Sigmoid colon (tissue), 3 donors: ENCODE results near the gene CCDC33.

Experiments
- CTCF ChIP-seq, 4 experiments: fragments of 450-650 bp in 3 of 4; fragments of 200-600 bp in 1 of 4; IDR thresholded peaks; one replicate each; pipeline ENCODE4 v1.5.1; 2016 to 2019; ENCODE audit warnings: antibody characterized with exemption in 4 of 4, mild to moderate bottlenecking in 3 of 4, moderate library complexity in 2 of 4
- POLR2A ChIP-seq, 2 donors: fragments of 450-650 bp; IDR thresholded peaks; one replicate each; pipeline ENCODE4 v1.6.1; 2016; ENCODE audit warnings: antibody characterized with exemption in 2 of 2, mild to moderate bottlenecking in 2 of 2, moderate library complexity in 2 of 2

GRCh38 chr15:74318376-74319137 lies 82.4 kb downstream of the CCDC33 start:
- TF ChIP-seq CTCF (IDR thresholded peaks at IDR 0.05): no peak
- no peak for TF ChIP-seq POLR2A (IDR thresholded peaks at IDR 0.05)
